Left hindlimb (tissue), 1 donor: ENCODE results near the gene HPS1.

ENCODE experiments used
- DNase-seq: peaks from one replicate; pipeline ENCODE4 v3.0.0-alpha.2; 2018

HPS1 gene

DNA sequence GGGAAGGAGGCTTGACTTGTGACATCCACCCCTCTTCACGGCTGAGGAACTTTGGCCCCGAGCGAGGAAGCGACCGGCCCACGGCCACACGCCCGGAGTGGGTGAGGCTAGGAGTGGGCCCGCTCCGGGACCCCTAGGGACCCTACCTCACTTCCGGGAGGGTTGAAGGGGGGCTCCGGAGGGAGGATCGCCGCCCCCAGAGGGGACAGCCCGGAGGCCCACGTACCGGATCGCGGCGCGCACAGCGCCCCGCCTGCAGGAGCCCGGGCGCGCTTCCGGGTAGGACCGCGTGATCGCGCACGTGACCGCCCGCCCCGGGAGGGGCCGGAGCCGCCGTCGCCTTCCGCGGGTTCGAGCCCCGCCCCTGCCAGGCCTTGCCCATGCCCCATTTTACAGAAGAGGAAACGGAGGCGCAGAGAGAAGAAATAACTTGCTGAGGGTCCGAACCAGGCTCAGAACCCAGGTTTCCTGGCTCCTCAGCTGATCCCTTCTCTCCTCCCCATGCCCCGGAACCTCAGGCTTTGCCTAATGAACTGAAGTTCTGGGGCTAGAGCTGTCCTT, at the start of gene HPS1:
Gene HPS1 (minus strand): TSS at position 275 of the 561 bp plus-strand sequence. CDS start 3,695 bp downstream, outside the sequence.
- DNase-seq = peak; percentile 88

DNA sequence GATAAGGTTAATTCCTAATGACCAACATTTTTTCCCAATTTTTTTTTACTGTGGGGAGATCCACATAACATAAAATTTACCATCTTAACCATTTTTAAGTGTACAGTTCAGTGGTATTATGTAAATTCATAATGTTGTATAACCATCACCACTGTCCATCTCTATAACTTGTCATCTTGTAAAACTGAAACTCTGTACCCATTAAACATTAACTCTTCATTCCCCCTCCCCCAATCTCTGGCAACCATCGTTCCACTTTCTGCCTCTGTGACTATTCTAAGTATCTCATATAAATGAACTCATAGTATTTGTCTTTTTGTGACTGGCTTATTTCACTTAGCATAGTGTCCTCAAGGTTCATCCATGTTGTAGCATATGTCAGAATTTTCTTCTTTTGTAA, 46.0 kb upstream of the HPS1 start:
- no peak for DNase-seq

DNA sequence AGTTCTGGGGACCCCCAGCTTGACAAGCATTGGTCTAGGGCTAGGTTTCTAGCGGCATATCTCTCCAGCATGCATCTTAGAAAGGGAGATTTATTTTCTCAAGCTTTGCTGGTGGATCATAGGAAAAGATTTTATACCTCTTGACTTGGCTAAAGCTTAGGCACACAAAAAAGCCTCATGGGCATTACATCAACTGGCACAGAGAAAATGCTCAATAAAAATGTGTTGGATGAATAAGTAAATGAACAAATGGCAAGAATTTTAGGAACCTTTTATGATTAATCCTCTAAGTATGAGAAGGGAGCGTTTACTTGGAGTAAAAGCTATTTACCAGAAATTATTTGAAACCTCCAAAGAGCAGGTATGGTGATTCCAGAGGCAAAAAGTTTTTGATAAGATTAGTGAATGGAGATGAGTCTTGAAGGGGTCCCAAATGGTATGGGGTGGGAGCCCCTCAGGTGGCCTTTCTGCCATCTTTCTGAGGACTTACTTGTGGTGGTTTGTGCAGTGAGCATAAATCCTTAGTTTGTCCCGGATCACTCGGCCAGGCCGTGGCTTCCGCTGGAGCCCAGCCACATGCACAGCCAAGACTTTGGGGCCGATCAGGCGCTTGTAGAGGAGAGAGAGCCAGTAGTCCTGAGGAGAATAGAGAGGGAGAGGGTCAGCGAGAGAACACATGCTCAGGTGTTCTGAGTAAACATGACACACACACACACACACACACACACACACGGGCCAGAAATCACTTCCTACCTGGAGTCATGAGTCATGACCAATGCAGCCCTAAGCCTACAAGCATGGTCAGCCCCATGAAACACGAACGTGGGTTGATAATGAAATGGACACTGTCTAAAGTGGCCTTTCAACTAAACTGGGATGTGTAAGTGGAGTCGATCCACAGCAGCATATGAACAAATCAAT, 43.1 kb upstream of the HPS1 start:
- no peak for DNase-seq

DNA sequence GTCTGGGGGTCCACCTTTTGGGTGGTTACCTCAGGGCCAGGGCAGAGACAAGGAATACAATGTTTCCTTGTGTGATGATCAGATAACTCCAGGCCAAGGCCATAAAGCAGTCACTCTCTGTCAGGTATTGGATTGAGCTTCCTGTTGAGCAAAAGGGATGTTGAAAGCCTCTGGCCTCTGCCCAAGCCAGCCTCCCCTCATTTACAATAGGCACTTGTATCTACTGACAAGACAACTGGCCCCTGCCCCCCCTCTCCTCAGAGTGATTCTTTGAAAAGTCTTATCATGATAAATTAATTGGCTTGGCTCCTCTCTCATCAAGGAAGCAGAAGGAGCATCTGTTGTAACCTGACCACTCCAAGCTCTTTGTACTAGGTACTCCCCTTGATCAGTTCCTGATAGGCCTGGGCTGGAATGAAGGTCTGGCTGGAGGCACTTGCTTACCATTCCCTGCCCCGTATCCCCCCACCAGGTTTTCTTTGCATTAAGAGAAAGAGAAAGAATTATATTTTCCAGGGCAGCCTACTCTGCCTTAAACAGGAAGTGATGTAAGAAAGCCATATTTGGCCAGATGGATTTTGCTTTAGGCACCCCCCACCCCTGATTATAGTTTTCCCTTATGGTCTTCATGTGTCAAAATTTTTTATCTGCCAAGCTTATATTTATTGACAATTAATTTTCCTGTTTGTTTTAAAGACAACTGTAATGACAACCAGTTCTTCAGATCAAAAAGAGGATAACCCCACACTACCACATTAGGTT, 42.1 kb upstream of the HPS1 start:
- DNase-seq = no peak

DNA sequence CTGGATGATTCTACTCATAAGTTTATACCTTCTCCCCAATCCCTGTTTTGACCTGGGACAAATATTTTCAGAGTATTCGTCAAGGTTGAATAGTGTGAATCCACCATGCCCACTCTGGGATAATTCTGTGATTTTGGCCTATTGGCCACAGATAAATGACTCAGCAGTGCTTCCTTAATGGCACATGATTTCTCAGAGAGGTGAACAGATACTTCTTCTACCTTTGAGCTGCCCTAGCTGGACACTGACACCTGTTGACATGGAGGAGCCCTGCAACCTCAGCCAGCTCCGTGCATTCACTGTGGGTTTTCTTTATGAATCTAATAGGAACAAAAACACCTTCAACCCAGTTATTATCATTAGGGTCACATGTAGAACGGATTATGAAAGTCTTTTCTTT, 40.9 kb upstream of the HPS1 start:
- DNase-seq = no peak

DNA sequence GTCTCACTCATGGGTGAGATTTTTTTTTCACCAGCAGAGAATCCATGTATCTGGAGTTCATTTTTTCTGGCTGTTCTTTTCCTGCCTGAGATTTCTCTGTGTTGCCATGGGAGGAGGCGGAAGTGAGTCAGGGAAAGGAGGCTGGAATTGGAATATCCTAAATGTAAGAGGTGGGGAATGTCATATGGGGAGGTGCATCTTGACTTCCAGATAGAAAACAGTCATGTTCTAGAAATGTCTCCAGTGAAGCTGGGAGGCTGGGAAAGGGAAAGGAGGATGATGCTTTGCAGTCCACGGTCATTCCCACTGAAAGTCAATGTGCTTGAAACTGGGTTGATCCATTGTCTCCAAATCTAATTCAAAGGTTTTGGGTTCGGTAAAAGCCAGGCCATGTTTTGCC, 39.7 kb upstream of the HPS1 start:
- no peak for DNase-seq

DNA sequence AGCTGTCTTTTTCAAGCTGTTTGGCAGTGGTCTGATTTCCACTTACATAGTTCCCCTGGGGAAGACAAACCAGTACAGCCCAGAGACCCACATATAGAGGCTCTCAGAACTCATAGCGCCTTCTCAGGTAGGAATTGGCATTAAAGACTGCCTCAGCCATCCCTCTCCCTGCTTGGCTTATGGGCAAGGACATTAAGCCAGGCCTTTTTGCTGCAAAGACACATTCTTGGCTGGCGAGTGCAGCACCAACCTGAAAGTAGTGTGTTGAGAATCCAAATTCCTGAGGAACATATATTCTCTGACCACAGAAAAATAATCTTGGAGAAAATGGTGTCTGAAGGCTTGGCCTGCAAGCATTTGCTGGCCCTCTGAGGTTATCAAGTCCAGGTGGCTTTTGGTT, 39.2 kb upstream of the HPS1 start:
- DNase-seq = no peak

DNA sequence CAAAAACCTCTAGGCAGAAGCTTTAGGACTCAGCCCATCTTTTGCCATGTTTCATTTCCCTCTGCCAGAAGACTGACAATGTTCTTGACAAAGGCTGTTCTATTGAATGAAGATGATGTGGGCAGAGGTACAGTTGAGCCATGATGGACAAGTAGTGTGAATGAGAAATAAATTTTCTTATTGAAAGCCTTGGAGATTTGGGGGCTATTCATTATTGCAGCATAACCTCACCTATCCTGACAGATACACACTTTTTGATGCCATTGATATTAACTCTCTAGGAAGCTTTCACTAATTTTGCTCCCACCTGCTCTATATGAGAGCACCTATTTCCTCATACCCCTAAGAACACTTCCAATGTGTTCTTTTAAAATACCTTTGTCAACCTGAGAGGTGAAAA, 36.9 kb upstream of the HPS1 start:
- no peak for DNase-seq

DNA sequence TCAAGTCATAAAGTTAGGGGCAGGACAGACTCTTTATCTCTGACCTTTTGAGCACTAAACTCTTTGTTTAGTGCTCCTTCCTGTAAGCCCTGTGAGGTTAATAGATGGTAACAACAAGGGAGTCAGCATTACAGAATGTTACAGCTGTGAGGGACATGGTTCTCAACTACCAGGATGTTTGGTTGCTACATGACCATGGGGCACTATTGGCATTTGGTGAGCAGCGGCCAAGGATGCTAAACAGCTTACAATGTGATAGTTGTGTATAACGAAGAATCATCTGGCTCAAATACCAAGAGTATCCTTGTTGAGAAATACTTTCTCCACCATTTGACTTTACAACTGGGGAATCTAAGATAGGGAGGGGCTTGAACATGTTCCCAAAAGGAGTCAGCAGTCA, 35.4 kb upstream of the HPS1 start:
- no peak for DNase-seq

DNA sequence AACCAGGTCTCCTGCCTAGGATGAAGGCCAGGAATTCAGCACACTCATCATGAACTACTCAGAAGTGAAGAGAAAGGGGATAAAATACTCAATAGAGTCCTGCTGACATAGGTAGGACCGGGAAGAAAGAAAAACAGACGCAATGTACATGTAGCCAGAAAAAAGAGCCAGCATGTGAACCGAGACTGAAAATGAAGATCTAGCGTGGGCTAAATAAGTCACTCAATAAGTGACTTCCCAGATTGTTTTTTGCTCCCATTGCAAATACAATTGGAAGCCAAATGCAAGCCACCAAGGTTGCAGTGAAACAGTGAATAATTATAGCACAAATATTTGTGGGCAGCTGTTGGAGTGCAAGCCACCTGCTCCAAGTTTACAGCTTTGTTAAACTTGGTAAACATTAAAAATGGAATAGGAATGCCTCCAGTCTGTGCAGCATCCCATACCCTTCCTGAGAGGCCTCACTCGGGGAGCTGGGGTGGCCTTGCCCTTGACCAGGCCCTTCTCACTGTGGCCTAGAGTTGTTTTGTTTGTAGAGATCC, 34.7 kb upstream of the HPS1 start:
- DNase-seq = no peak

DNA sequence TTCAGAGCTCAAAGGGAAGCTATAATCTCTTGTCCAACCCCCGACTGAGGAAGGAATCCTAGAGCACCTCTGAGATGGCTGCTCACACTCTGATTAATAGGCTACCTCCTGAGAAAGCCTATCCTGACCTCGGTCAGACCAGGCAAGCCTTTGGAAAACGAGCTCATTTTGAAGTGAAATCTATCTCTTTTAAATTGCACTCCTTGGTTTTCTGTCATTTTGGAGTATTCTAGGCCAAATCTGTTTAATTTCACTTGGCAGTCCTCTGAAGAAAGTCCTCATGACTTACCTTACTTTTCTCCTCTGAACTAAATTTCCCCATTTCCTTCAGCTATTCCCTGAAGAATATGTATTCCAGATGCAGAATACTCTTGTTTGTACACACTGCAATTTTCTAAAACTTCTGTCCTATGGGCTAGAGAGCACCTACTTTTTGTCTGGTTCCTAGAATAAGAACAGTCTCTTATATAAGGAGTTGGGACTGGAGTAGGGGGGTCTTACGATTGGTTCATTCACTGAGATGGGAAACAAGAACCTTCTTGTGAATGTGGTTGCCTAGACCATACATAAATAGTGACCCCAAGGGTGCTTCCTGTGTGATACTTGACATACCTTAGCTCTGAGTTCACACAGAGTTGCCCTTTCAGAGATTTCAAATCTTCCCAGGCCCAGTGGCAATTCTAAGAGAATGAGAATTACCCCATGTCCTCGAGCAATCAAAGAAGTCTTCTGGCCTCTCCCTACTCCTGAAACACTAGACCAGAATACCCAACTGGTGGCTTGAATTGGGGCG, 31.9 kb upstream of the HPS1 start:
- no peak for DNase-seq

DNA sequence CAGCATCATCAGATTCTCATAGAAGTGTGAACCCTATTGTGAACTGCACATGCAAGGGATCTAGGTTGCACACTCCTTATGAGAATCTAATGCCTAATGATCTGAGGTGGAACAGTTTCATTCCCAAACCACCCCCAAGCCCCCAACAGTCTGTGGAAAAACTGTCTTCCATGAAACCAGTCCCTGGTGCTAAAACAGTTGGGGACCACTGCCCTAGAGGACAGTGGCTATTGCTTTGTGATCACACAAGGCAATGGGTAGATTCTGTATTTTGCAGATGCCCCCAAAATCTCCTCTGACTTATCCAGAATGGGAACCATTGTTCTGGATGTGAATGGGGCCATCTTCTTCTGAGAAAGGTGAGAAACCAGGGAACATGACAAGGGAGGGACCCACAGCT, 31.1 kb upstream of the HPS1 start:
- no peak for DNase-seq

DNA sequence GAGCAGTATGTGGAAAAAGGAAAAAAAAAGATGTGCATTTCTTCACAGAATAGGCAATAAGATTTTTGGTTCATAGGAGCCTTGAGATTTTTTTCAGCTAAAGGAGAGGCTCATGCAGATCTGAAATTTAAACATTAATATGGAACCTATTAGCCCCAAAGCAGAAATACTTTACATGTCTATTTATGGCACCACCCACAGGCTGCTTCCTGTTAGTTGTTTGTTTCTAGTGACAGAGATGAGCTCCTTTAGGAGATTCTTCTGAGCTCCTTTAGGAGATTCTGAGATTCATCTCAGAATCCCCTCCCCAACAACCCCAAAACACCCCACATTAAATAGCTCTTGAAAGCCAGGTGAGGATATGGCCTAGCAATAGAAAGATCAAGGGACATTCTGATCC, 27.9 kb upstream of the HPS1 start:
- DNase-seq = no peak

DNA sequence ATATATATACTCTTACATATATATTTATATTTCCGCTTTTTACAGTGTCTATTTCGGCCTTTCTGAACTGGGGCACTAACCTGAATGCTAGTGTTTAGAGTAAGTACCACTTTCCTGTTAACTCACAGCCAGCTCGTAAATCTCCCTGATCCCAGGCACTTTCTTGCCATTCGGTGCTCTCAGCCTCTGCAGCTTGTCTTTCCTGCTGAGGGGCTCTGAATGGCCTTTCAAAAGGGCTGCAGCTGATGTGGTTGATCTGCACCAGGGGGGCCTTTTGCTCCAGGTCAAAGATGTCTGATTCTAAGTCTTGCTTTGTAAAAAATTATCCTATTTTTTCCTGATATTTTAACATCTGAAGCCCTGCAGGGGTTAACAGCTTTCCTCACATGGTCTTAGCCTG, 25.5 kb upstream of the HPS1 start:
- DNase-seq = no peak

DNA sequence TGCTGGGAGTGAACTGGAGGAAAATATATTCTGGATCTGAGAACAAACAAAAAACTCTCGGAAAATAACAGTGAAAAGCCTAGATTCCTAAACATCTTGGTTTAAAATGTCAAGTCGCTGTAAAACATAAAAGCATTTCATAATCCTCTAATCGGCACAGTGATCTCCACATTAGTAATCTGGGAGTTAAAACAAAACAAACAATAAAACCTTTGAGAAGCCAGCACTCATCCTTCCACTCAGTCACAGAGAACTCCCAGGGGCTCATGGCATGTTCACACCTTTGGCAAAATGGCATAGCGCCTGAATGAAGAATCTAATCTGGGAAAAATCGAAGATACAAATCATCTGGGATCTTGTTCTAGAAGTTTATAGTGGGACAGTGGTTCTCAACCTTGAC, 24.1 kb upstream of the HPS1 start:
- DNase-seq = no peak

DNA sequence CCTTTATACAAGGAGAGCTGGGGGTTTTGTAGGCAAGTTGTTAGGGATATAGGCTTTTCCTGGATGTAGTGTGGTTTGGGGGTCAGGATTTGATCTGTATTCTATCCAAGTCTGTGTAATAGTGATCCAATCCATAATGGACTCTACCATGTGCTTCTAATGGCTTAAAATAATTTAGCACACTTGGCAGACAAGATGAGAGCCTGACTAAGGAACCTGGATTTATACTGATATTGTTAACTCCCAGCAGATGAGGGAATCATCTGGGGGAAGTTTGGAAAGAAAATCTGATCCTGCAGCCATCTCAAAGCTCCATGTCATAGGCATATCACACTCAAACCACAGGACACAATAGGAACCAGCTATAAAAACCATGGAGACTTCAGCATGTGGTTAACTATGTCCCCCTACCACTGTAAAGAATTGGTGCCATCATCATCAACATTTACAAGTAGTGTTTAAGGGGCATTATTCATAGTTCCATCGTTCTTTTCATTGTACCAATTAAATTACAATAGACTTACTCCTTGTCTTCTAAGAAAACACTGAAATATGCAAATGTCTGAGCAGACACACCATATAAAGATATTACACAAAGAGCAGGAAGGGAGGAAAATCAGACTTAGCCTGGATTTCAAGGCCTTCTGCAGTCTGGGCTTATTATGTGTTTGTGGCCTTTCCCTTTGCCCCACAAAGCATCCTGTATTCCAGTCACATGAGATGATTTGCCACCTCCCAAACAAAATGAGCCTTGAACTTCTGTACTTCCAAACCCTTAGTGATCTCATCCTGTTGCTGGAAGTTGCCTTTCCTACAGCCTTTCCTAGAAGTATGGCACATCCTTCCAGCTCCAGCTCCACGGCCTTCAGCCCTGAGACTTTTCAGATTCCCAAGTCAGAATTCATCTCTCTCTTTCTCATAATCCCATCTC, 22.5 kb upstream of the HPS1 start:
- DNase-seq = no peak

DNA sequence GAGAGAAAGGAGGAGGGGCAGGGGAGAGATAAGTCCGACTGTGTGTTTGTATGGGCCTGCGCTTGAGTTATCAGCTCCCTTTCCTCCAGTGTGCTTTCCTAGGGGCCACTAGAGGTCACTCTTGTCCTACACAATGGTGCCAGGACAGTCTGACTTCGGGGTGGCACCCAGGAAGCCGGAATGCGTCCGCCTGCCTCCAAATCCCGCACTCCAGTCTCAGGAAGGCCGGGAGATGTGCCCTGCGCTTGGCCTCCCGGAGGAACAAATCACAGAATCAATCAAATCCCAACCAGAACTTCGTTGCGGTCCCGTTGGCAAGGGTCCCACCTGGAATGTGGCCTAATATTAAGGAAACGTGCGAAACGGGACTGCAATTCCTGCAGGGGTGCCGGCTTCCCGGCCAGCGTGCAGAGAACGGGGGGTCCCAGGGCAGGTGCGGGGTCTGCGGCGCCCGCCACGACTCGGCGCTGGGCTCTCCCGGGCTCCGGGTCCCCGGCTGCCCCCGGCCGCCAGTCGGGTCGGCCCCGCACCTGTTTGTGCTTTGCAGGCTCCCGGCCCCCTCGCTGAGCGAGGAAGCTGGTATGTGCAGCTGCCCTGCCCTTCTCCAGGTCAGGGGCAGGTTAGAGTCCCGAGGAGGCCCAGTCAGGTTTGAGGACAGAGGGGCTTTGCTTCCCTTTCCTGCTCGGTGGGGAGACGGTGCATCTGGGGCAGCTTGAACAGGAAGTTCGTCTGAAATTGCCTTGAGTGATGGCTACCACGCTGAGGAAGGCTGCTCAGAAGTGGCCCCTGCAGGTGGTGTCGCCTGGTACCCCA, 21.0 kb upstream of the HPS1 start:
- peak; percentile 72 for DNase-seq

DNA sequence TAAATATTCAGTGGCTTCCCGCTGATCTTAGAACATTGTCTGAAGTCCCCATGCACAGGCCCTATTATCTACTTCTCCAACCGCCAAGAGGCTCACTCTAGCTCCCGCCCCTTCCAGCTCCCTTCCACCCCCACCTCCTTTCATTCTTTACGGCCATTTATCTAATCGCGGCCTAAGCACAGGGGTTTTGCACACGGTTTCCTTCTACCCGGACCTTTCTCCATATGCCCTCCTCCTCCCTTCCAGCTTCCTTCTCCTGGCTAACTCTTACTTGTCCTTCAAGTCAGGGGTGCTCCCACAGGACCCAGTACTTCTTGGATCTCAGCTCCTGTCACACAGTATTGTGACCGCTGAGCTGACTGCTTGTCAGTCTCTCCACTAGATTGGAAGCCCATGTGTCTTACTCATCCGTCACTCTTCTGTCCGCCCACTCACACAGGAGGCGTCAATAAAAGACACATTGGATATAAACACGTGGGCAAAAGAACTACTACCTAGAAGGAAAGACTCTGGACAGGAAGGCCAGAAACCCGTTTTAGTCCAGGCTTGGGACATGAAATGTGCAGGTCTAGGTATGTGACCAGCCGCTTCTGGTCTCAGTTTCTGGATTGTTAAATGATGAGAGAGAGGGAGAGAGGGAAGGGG, 20.2 kb upstream of the HPS1 start:
- DNase-seq = no peak

DNA sequence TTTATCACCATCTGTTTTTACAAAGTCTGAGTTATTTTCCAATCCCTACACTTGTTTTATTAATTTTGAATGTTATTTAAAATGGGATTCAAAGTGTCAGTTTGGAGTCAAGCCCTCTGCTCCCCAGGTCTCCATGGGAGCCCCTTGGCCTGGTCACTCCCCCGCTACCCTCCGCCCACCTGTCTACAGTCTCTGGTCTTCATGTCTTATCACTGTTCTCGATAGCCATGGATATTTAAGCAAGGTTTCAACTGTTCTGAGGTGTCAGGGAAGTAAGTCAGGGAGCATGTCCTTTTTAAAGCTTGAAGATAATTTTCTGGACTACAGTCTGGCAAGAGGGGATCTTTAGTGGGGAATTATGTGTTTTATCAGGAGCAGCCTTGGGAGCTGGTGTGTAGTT, 19.1 kb upstream of the HPS1 start:
- no peak for DNase-seq
